B cell (primary cell): Measurements from ENCODE around the gene HMGXB3. TPM values are rescaled to one million over a fixed set of nuclear protein-coding genes. Genes with fewer than 3 reads are reported as not detected.

Experiments
- ATAC-seq: fragments of 200-7000 bp; cut with Tn5 transposase; one replicate; pipeline ENCODE4 v1.10.0; 2021; ENCODE audit warnings: low read depth, mild to moderate bottlenecking, moderate number of reproducible peaks, moderate library complexity
- CTCF ChIA-PET: fragments of 350-600 bp; sonication (Branson Sonifier 250); formaldehyde crosslinking; loops from one replicate; lab custom pipeline; 2021; ENCODE audit warnings: antibody characterized with exemption, inconsistent platforms; lab: Charles Lee
- POLR2A ChIA-PET: fragments of 350-600 bp; sonication (Branson Sonifier 250); formaldehyde crosslinking; loops from one replicate; lab custom pipeline; 2021; ENCODE audit warnings: antibody characterized with exemption; lab: Charles Lee
- DNase-seq: peaks from one replicate; pipeline ENCODE4 v3.0.0; 2013
- H2AFZ ChIP-seq: 2 replicates; pipeline ENCODE4 v1.6.1; 2012; ENCODE audit warnings: mild to moderate bottlenecking, low read depth, low read length; ENCODE audit not compliant: insufficient read depth, poor library complexity, severe bottlenecking
- H3K27ac ChIP-seq, 2 donors: 1 replicate in 1 of 2; 2 replicates in 1 of 2; pipeline ENCODE4 v1.5.1; 2012 to 2013; ENCODE audit warnings: low read length in 2 of 2, mild to moderate bottlenecking in 2 of 2, moderate library complexity in 1 of 2
- H3K27me3 ChIP-seq, 4 experiments: fragments of 200-600 bp in 1 of 4; sonication (generic) in 1 of 4; replicated peaks in 1 of 4; 1 replicate in 2 of 4; 2 replicates in 2 of 4; pipeline versions ENCODE4 v1.6.1 to v1.7.0; 2013 to 2016; ENCODE audit warnings: low read length in 3 of 4, mild to moderate bottlenecking in 2 of 4, mixed read lengths in 1 of 4, moderate library complexity in 1 of 4; ENCODE audit not compliant: insufficient read depth in 4 of 4, control insufficient read depth in 3 of 4; ENCODE audit errors: control extremely low read depth in 1 of 4
- H3K36me3 ChIP-seq, 2 experiments: replicated peaks in 1 of 2; 1 replicate in 1 of 2; 2 replicates in 1 of 2; pipeline versions ENCODE4 v1.6.1 to v1.7.1; 2013; ENCODE audit warnings: low read length in 1 of 2; ENCODE audit not compliant: insufficient read depth in 2 of 2, control insufficient read depth in 1 of 2; ENCODE audit errors: control extremely low read depth in 1 of 2, extremely low read depth in 1 of 2
- H3K4me1 ChIP-seq, 2 donors: fragments of 200-600 bp in 1 of 2; sonication (generic) in 1 of 2; 1 replicate in 1 of 2; 2 replicates in 1 of 2; pipeline versions ENCODE4 v1.5.1 to v1.6.1; 2013 to 2017; ENCODE audit warnings: low read length in 2 of 2; ENCODE audit not compliant: control insufficient read depth in 2 of 2, insufficient read depth in 2 of 2
- H3K4me2 ChIP-seq: replicated peaks from 2 replicates; pipeline ENCODE3; 2012; ENCODE audit warnings: mild to moderate bottlenecking, low read depth, low read length; ENCODE audit not compliant: poor library complexity, severe bottlenecking
- H3K4me3 ChIP-seq, 5 experiments: fragments of 200-600 bp in 1 of 5; sonication (generic) in 1 of 5; 1 replicate in 3 of 5; 2 replicates in 2 of 5; pipeline versions ENCODE4 v1.5.1 to v1.7.0; 2011 to 2016; ENCODE audit warnings: low read length in 4 of 5, mild to moderate bottlenecking in 4 of 5, low read depth in 2 of 5, control low read depth in 1 of 5, moderate library complexity in 1 of 5; ENCODE audit not compliant: insufficient read depth in 1 of 5; ENCODE audit errors: control extremely low read depth in 1 of 5, extremely low read depth in 1 of 5
- H3K79me2 ChIP-seq: fragments of 200-600 bp; sonication (generic); one replicate; pipeline ENCODE4 v1.6.0; 2016; ENCODE audit warnings: low read length; ENCODE audit not compliant: control insufficient read depth, insufficient read depth
- H3K9ac ChIP-seq: fragments of 200-600 bp; sonication (generic); 2 replicates; pipeline ENCODE4 v1.6.1; 2017; ENCODE audit warnings: mild to moderate bottlenecking, low read length, moderate library complexity
- H3K9me3 ChIP-seq, 3 donors: one replicate each; pipeline versions ENCODE4 v1.6.1 to v1.7.1; 2013; ENCODE audit warnings: low read length in 2 of 3; ENCODE audit not compliant: control insufficient read depth in 2 of 3, insufficient read depth in 1 of 3; ENCODE audit errors: control extremely low read depth in 1 of 3
- H4K20me1 ChIP-seq: 2 replicates; pipeline ENCODE4 v1.6.0; 2012; ENCODE audit warnings: mild to moderate bottlenecking, low read length; ENCODE audit not compliant: insufficient read depth, control insufficient read depth, poor library complexity, severe bottlenecking
- H3K27ac Mint-ChIP-seq: one replicate; pipeline ENCODE4 v1.8.0; 2021; ENCODE audit warnings: mixed read lengths
- H3K27me3 Mint-ChIP-seq: one replicate; pipeline ENCODE4 v1.8.0; 2021; ENCODE audit warnings: mixed read lengths
- H3K4me1 Mint-ChIP-seq: one replicate; pipeline ENCODE4 v1.8.0; 2021; ENCODE audit warnings: mixed read lengths
- H3K4me3 Mint-ChIP-seq: one replicate; pipeline ENCODE4 v1.8.0; 2021; ENCODE audit warnings: mixed read lengths
- H3K9me3 Mint-ChIP-seq: one replicate; pipeline ENCODE4 v1.8.0; 2022; ENCODE audit warnings: mixed read lengths; ENCODE audit not compliant: insufficient read depth
- CTCF ChIP-seq: fragments of 200-600 bp; IDR thresholded peaks from one replicate; pipeline ENCODE4 v1.8.0; 2022; ENCODE audit warnings: antibody characterized with exemption, mild to moderate bottlenecking
- EZH2 ChIP-seq: IDR thresholded peaks from 2 replicates; pipeline ENCODE4 v1.6.1; 2012; ENCODE audit warnings: borderline replicate concordance, low read depth, mild to moderate bottlenecking, moderate library complexity, low read length; ENCODE audit not compliant: insufficient read depth, poor library complexity, severe bottlenecking
- WGBS: methylation state at CpG from one replicate; pipeline ENCODE4 v1.1.5; 2013; ENCODE audit warnings: missing lambda C conversion rate; ENCODE audit not compliant: insufficient coverage; 5-methylcytosine and 5-hydroxymethylcytosine counted together
- intact Hi-C: fragments of 100-400 bp; cut with micrococcal nuclease; formaldehyde crosslinking; loops from one replicate; pipeline ENCODE4 v1.10.0; 2022
- polyA plus RNA-seq: library from polyadenylated mRNA; depleted of rRNA; stranded (reverse); fragments of >200 nt; gene quantifications from 2 replicates; pipeline ENCODE4 v1.2.3, GENCODE V29; 2012
- total RNA-seq, 2 donors: library from RNA; stranded (reverse); fragments of 120-200 nt in 1 of 2; gene quantifications; 1 replicate in 1 of 2; 2 replicates in 1 of 2; pipeline versions ENCODE4 v1.2.3 to v1.2.4, GENCODE V29; 2013 to 2022

Gene HMGXB3
- total and polyA plus RNA-seq, 2 donors (not counting 1 experiment from before 2014, with no cell fraction given) = 28.5 to 35.7 TPM

GRCh38 chr5:150079909-150080461, 79.4 kb downstream of the HMGXB3 start:
- H3K9me3 ChIP-seq = no peaks in the 10 kb centered on the region
- WGBS = over 99% methylated on average over 16 of the region's 19 CpGs

More at GRCh38 chr5:150079909-150080461, 79.4 kb downstream of the HMGXB3 start:
- Histone ChIP-seq H4K20me1 (no peaks in the 10 kb centered on the region), H3K27me3 (peaks cover 0 to 3% (median 0%) of the 10 kb centered on the region in 4 experiments), H2AFZ (no peak overlapping the region), H3K4me1 (peaks cover 24 to 27% of the 10 kb centered on the region in 2 donors), H3K4me2 (no peak overlapping the region), H3K9ac (no peak overlapping the region), H3K79me2 (no peaks in the 10 kb centered on the region), H3K36me3 (no peaks in the 10 kb centered on the region), H3K4me3 (no peak overlapping the region), H3K27ac (no peak overlapping the region)
- ChIA-PET POLR2A (no interaction called here), CTCF (no interaction called here)
- H3K9me3 Mint-ChIP-seq = no peaks in the 10 kb centered on the region
- peak overlapping the region; percentile 44 for H3K27ac Mint-ChIP-seq
- TF ChIP-seq CTCF = no peak
- TF ChIP-seq EZH2 = no peak
- intact Hi-C loops = no loop called here
- H3K4me3 Mint-ChIP-seq = no peak overlapping the region
- H3K27me3 Mint-ChIP-seq = no peaks in the 10 kb centered on the region
- peaks cover 34% of the 10 kb centered on the region for H3K4me1 Mint-ChIP-seq
- ATAC-seq = no peak
- DNase-seq = no peak
